SK-N-SH treated with all-trans-retinoic acid at 6 μM for 48 hours (cell line): ENCODE measurements around the gene PCDH9.
A peak's percentile ranks its signal among the peaks of the same experiment; 100 is the strongest.

Source experiments
- ATAC-seq: fragments of 200-7000 bp; cut with Tn5 transposase; 3 replicates; pipeline ENCODE4 v1.9.1; 2020; ENCODE audit warnings: mild to moderate bottlenecking, moderate library complexity
- ARNTL ChIP-seq: fragments of 450-650 bp; formaldehyde crosslinking; IDR thresholded peaks from 2 replicates; pipeline ENCODE4 v1.5.0; 2020; ENCODE audit warnings: low read depth, mild to moderate bottlenecking, moderate library complexity, borderline replicate concordance
- BACH2 ChIP-seq: fragments of 250-450 bp; sonication (Bioruptor Pico); IDR thresholded peaks from 2 replicates; pipeline ENCODE4 v1.9.0; 2021; ENCODE audit warnings: mild to moderate bottlenecking, borderline replicate concordance
- CSDC2 ChIP-seq: fragments of 250-450 bp; sonication (Bioruptor Pico); IDR thresholded peaks from 2 replicates; pipeline ENCODE4 v1.5.0; 2020; ENCODE audit warnings: mild to moderate bottlenecking, moderate library complexity
- CSRNP3 ChIP-seq: fragments of 250-450 bp; sonication (Bioruptor Pico); IDR thresholded peaks from 2 replicates; pipeline ENCODE4 v1.5.1; 2021; ENCODE audit warnings: mild to moderate bottlenecking, moderate library complexity
- ESRRG ChIP-seq: fragments of 250-450 bp; sonication (Bioruptor Pico); IDR thresholded peaks from 2 replicates; pipeline ENCODE4 v1.6.1; 2021; ENCODE audit warnings: mild to moderate bottlenecking
- GLIS3 ChIP-seq: fragments of 250-450 bp; sonication (Bioruptor Pico); IDR thresholded peaks from 2 replicates; pipeline ENCODE4 v1.5.0; 2020; ENCODE audit warnings: mild to moderate bottlenecking, moderate library complexity
- ISL1 ChIP-seq: fragments of 250-450 bp; sonication (Bioruptor Pico); IDR thresholded peaks from 2 replicates; pipeline ENCODE4 v2.1.2; 2022; ENCODE audit warnings: mild to moderate bottlenecking, moderate library complexity
- OSR1 ChIP-seq: fragments of 250-450 bp; sonication (Bioruptor Pico); IDR thresholded peaks from 2 replicates; pipeline ENCODE4 v1.8.0; 2022; ENCODE audit warnings: moderate library complexity, mild to moderate bottlenecking, inconsistent platforms
- PATZ1 ChIP-seq: fragments of 250-450 bp; sonication (Bioruptor Pico); IDR thresholded peaks from 2 replicates; pipeline ENCODE4 v1.8.0; 2020; ENCODE audit warnings: mild to moderate bottlenecking, moderate library complexity, borderline replicate concordance
- POU6F1 ChIP-seq: fragments of 250-450 bp; sonication (Bioruptor Pico); IDR thresholded peaks from 2 replicates; pipeline ENCODE4 v1.8.0; 2021; ENCODE audit warnings: low read depth, mild to moderate bottlenecking, moderate library complexity, borderline replicate concordance
- PPARA ChIP-seq: fragments of 250-450 bp; sonication (Bioruptor Pico); IDR thresholded peaks from 2 replicates; pipeline ENCODE4 v1.5.0; 2020; ENCODE audit warnings: mild to moderate bottlenecking, borderline replicate concordance
- RARB ChIP-seq: fragments of 250-450 bp; sonication (Bioruptor Pico); IDR thresholded peaks from 2 replicates; pipeline ENCODE4 v1.8.0; 2021; ENCODE audit warnings: mild to moderate bottlenecking, moderate library complexity
- SNAI2 ChIP-seq: fragments of 250-450 bp; sonication (Bioruptor Pico); IDR thresholded peaks from 2 replicates; pipeline ENCODE4 v1.5.0; 2020; ENCODE audit warnings: mild to moderate bottlenecking, moderate library complexity
- TCF4 ChIP-seq: fragments of 250-450 bp; sonication (Bioruptor Pico); IDR thresholded peaks from 2 replicates; pipeline ENCODE4 v1.8.0; 2021; ENCODE audit warnings: mild to moderate bottlenecking, moderate library complexity, borderline replicate concordance
- TOX ChIP-seq: fragments of 250-450 bp; sonication (Bioruptor Pico); IDR thresholded peaks from 2 replicates; pipeline ENCODE4 v1.8.0; 2021; ENCODE audit warnings: mild to moderate bottlenecking, moderate library complexity, borderline replicate concordance
- TSHZ2 ChIP-seq: fragments of 250-450 bp; sonication (Bioruptor Pico); IDR thresholded peaks from 2 replicates; pipeline ENCODE4 v1.5.0; 2020; ENCODE audit warnings: mild to moderate bottlenecking, moderate library complexity
- ZC3H10 ChIP-seq: fragments of 250-450 bp; sonication (Bioruptor Pico); IDR thresholded peaks from 2 replicates; pipeline ENCODE4 v1.5.1; 2021; ENCODE audit warnings: mild to moderate bottlenecking, moderate library complexity
- ZFP3 ChIP-seq: fragments of 250-450 bp; sonication (Bioruptor Pico); IDR thresholded peaks from 2 replicates; pipeline ENCODE4 v1.5.0; 2020; ENCODE audit warnings: mild to moderate bottlenecking, moderate library complexity
- ZNF565 ChIP-seq: fragments of 450-650 bp; formaldehyde crosslinking; conservative IDR thresholded peaks from 2 replicates; pipeline ENCODE4 v1.5.0; 2020; ENCODE audit warnings: low read depth, mild to moderate bottlenecking, moderate library complexity
- ZNF70 ChIP-seq: fragments of 450-650 bp; formaldehyde crosslinking; IDR thresholded peaks from 2 replicates; pipeline ENCODE4 v1.5.0; 2020; ENCODE audit warnings: mild to moderate bottlenecking, moderate library complexity
- ZNF8 ChIP-seq: fragments of 450-650 bp; formaldehyde crosslinking; IDR thresholded peaks from 2 replicates; pipeline ENCODE4 v1.5.0; 2020; ENCODE audit warnings: mild to moderate bottlenecking, moderate library complexity

PCDH9 gene

GRCh38 chr13:66665991-66666390 is 564.1 kb downstream of the PCDH9 start:
- no peak for TF ChIP-seq RARB (CRISPR knock-in tag)
- no peak for TF ChIP-seq CSDC2 (CRISPR knock-in tag)
- no peak for TF ChIP-seq SNAI2 (CRISPR knock-in tag)
- no peak for TF ChIP-seq TOX (CRISPR knock-in tag)
- no peak for TF ChIP-seq PATZ1 (CRISPR knock-in tag)
- no peak for TF ChIP-seq TCF4 (CRISPR knock-in tag)
- no peak for TF ChIP-seq ZFP3 (CRISPR knock-in tag)
- TF ChIP-seq ESRRG (CRISPR knock-in tag), result no peak
- no peak for TF ChIP-seq ZNF70 (CRISPR knock-in tag)
- no peak for TF ChIP-seq ISL1 (CRISPR knock-in tag)
- no peak for TF ChIP-seq ZNF8 (CRISPR knock-in tag)
- TF ChIP-seq TSHZ2 (CRISPR knock-in tag), result no peak
- no peak for TF ChIP-seq ZNF565
- TF ChIP-seq BACH2 (CRISPR knock-in tag), result no peak
- no peak for TF ChIP-seq PPARA (CRISPR knock-in tag)
- no peak for TF ChIP-seq OSR1 (CRISPR knock-in tag)
- no peak for TF ChIP-seq POU6F1
- no peak for TF ChIP-seq GLIS3 (CRISPR knock-in tag)
- peak; percentile 100 for ATAC-seq

GRCh38 chr13:66663711-66664110 is 566.4 kb downstream of the PCDH9 start:
- ATAC-seq, result no peak

More at GRCh38 chr13:66663711-66664110, 566.4 kb downstream of the PCDH9 start:
- no peak for TF ChIP-seq TCF4 (CRISPR knock-in tag)
- no peak for TF ChIP-seq CSRNP3 (CRISPR knock-in tag)
- no peak for TF ChIP-seq ZNF70 (CRISPR knock-in tag)
- TF ChIP-seq BACH2 (CRISPR knock-in tag), result no peak
- TF ChIP-seq ESRRG (CRISPR knock-in tag), result no peak
- TF ChIP-seq ZNF565, result no peak
- no peak for TF ChIP-seq ARNTL (CRISPR knock-in tag)
- TF ChIP-seq POU6F1, result no peak
- TF ChIP-seq PATZ1 (CRISPR knock-in tag), result no peak
- TF ChIP-seq ZNF8 (CRISPR knock-in tag), result no peak
- TF ChIP-seq OSR1 (CRISPR knock-in tag), result no peak
- no peak for TF ChIP-seq PPARA (CRISPR knock-in tag)
- TF ChIP-seq ZC3H10, result no peak
- no peak for TF ChIP-seq TOX (CRISPR knock-in tag)
- TF ChIP-seq RARB (CRISPR knock-in tag), result no peak
- TF ChIP-seq, all 23 proteins: peak for 0
